ENCODE results near the gene NME7.
"Not testable (repeated sequence)": the region's sequence is repeated elsewhere in the genome, so short reads cannot be mapped to it uniquely, and the experiment has no call there.

The NME7 gene

GRCh38 chr1:169345511-169345910 lies 22.1 kb downstream of the NME7 start:
- in situ Hi-C loops (cut with HindIII; ENCODE audit: low sequenced_read_pairs): no loop called here

GRCh38 chr1:169342096-169342495 lies 25.5 kb downstream of the NME7 start:
- in situ Hi-C loops (cut with HindIII; ENCODE audit: low sequenced_read_pairs): not testable (repeated sequence)

GRCh38 chr1:169340882-169341281 lies 26.7 kb downstream of the NME7 start:
- in situ Hi-C loops (cut with HindIII; ENCODE audit: low sequenced_read_pairs): no loop called here

GRCh38 chr1:169339773-169340172 lies 27.8 kb downstream of the NME7 start:
- in situ Hi-C loops (cut with HindIII; ENCODE audit: low sequenced_read_pairs): no loop called here

- in situ Hi-C loops (cut with HindIII; ENCODE audit: low sequenced_read_pairs): no loop called here
Measured at GRCh38 chr1:169338617-169339016, 29.0 kb downstream of the NME7 start.

GRCh38 chr1:169336947-169337715 lies 30.5 kb downstream of the NME7 start:
- in situ Hi-C loops (cut with HindIII; ENCODE audit: low sequenced_read_pairs): not testable (repeated sequence)

- in situ Hi-C loops (cut with HindIII; ENCODE audit: low sequenced_read_pairs): not testable (repeated sequence)
Measured at GRCh38 chr1:169334727-169335126, 32.9 kb downstream of the NME7 start.

DNA sequence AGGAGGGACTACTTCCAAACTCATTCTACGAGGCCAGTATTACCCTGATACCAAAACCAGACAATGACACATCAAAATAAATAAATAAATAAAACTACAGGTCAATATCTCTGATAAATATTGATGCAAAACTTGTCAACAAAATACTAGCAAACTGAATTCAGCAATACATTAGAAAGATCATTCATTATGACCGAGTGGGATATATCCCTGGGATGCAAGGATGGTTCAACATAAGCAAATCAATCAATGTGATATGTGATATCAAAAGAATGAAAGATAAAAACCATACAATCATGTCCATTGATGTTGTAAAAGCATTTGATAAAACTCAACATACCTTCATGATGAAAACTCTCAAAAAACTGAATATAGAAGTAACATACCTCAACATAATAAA lies 36.7 kb downstream of the NME7 start:
- in situ Hi-C loops (cut with HindIII; ENCODE audit: low sequenced_read_pairs): no loop called here

DNA sequence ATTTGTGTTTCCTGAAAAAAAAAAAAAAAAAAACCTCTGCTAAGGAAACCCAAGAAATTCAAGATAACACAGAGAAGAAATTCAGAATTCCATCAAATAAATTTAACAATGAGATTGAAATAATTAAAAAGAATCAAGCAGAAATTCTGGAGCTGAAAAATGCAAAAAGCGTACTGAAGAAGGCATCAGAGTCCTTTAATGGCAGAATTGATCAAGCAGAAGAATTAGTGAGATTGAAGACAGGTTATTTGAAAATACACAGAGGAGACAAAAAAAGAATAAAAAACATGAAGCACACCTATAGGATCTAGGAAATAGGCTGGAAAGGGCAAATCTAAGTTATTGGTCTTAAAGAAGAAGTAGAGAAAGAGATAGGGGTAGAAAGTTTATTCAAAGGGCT lies 38.2 kb downstream of the NME7 start:
- in situ Hi-C loops (cut with HindIII; ENCODE audit: low sequenced_read_pairs): no loop called here

DNA sequence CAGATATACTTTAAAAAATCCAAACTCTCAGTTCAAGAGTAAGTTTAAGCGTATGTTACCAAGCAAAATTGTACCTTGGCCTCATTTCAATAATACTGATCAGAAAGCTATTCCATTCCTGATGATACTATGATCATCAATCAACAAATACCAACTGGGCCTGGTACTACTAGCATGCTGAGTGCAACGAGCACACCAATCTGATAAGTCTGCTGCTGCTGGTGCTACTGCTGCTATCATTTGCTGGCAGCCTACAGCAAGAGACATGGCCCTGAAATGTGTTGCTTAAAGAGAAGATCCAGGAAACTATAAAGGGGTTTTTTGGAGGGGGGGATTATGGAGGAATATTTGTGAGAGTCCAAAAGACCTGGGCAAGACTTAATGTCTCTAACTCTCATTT lies 39.7 kb downstream of the NME7 start:
- in situ Hi-C loops (cut with HindIII; ENCODE audit: low sequenced_read_pairs): no loop called here

- in situ Hi-C loops (cut with HindIII; ENCODE audit: low sequenced_read_pairs): no loop called here
Measured at GRCh38 chr1:169326956-169327268, 40.7 kb downstream of the NME7 start.

GRCh38 chr1:169326261-169326955 lies 41.2 kb downstream of the NME7 start:
- in situ Hi-C loops (cut with HindIII; ENCODE audit: low sequenced_read_pairs): no loop called here

GRCh38 chr1:169325117-169325516 lies 42.5 kb downstream of the NME7 start:
- in situ Hi-C loops (cut with HindIII; ENCODE audit: low sequenced_read_pairs): no loop called here

- in situ Hi-C loops (cut with HindIII; ENCODE audit: low sequenced_read_pairs): no loop called here
Measured at GRCh38 chr1:169322138-169322537, 45.5 kb downstream of the NME7 start.

- in situ Hi-C loops (cut with HindIII; ENCODE audit: low sequenced_read_pairs): no loop called here
Measured at GRCh38 chr1:169321539-169321938, 46.1 kb downstream of the NME7 start.

GRCh38 chr1:169318536-169319244 lies 48.9 kb downstream of the NME7 start:
- in situ Hi-C loops (cut with HindIII; ENCODE audit: low sequenced_read_pairs): no loop called here

GRCh38 chr1:169316556-169316955 lies 51.0 kb downstream of the NME7 start:
- in situ Hi-C loops (cut with HindIII; ENCODE audit: low sequenced_read_pairs): no loop called here

DNA sequence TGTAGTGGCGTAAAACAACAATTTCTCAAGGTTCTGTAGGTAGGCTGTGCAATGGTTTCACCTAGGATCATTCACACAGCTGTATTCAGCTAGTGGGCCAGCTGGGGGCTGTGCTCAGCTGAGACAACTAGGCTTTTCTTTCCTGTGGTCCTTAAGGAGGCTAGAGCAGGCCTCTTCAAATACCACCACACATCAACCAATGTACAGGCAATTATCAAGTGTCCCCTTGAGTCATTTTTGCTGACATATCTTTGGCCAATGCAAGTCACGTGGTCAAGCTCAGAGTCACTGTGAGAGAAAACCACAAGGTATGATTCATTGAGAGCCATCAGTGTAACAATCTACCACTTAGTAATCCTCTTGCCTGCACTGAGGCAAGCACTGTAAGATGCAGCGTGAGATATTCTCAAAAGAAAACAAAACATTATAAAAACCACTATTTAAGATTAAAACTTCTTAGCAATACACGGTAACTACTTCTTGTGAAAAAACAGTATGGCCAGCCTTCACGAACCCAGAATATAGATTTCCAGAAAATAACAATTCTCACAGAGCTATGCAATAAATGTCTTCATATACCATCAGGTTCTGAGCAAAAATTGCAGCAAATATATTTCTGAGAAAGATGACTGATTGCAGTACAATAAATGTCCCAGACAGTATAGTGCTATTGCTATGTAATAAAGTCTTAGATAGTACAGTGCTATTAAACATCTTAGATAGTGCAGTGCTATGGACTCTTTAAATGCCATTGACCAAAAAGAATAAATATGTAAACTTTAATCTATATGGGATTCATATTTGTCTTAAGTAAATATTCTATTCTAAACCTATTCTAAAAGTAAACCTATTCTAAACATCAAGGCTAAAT lies 55.3 kb downstream of the NME7 start:
- in situ Hi-C loops (cut with HindIII; ENCODE audit: low sequenced_read_pairs): no loop called here

DNA sequence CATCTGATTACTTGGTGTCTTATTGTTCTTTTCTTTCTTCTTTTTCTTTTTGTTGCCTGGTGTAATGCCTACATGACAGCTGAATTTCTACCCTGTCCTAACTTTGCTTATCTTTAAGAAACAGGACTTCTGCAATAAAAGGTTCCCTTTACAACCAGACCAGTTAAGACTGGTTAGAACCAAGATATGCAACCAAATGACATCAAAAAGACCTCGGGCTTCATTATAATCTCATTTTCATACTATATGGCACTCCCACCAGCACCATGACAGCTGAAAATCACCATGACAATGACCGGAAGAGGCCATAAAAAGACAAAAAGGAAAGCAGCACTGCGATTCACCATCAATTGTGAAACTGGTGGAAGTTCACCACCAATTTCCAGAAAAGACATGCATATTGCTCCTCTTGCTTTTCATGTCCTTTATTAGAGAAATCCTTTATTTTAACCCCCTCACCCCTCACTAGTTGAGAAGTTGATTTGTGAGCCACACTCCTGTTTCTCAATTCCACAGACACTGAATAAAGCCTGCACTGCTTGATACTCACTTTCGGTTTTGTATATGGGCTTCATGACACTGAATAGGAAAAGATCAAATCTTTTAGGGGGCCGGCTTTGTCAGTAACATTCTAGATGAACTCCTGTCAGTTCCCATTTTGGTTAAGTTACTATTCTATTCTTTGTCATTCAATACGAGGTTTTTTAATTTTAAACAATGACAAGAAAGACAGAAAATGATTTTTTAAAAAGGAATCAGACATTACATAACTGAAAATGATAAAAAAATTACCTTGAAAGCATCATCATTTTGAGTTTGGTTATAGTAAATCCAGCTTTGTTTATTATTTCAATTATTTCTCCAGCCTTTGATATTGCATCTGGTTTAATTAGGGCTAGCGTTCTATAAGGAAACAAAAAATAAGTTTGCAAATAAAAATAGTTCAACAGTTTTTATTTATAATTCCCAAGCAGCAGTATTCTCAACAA lies 58.1 kb downstream of the NME7 start:
- in situ Hi-C loops (cut with HindIII; ENCODE audit: low sequenced_read_pairs): no loop called here

Data from endothelial cell of hepatic sinusoid (primary cell).